ENCODE measurements around the gene KIAA0825. TPM values are rescaled to one million over a fixed set of nuclear protein-coding genes. Genes with fewer than 3 reads are reported as not detected.

KIAA0825 gene
- total RNA-seq, 1 experiment from 2014 or later, result 0.07 TPM

DNA sequence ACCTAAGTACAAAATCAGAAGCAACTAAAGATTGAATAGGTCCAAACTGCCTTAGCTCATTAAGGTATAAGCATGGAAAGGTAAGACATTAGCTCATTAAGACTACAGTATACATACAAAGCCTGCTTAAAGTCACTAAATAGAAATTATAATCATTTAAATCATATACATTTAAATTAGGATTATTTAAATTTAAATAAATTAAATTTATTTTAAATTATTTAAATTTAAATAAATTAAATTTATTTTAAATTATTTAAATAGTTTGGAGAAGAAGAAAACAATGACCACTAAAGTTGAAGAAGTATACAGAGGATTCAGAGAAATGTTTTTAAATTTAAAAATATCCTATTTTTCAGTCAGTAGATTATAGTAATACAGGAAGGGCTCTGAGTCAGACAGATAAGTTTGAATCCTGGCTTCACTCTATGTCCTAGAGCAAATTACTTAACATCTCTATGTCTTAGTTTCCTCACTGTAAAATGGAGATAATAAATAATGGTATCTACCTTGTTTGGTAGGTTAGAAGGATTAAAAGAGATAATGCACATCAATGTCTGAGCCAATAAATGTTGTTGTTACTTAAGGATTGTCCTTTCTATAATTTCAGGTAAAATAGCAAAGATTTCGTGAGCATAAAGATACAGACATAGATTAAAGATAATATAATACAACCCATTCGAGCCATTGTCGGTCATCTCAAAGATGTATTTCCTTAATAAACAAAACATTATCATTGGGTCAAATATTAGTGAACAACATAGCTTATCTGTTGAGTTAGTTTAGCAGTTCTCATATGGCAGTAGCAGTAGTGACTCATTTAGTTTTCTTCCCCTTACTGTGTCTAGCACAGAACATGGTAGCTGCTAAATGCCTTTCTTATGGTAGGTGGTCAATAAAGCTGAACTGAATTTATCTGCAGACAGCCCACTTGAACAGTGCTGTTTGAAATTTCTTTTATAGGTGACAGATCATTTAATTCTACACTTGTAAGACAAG, 100.6 kb downstream of the KIAA0825 start:
- POLR2A ChIA-PET (ENCODE audit: unreplicated experiment), result interaction anchor here (0.5 kb wide), 1 partner anchor 279 kb away, joined by 3 read pairs; no protein-coding TSS in a partner anchor

DNA sequence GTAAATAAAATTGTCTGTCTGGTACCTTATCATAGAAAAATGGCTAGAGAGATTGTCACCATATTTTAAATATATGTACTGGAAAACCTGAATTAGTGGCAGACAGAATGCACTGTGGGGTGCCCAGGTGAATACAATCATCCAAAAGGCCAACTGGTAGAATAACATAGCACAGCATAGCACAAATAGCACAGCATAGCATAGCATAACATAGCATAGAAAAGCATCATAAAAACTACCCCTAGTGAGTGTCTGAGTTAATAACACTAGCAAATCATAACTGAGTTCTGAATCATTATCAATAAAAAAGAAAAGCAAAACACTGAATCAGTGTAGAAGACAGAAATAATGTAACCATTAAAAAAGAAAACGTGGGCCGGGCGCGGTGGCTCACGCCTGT, 102.3 kb downstream of the KIAA0825 start:
- Histone ChIP-seq H3K4me3 (ENCODE audit: low read length) (no peak overlapping the region), H3K4me1 (ENCODE audit: insufficient read depth, low read length) (no peaks in the 10 kb centered on the region), H3K9me2 (replicated peaks; ENCODE audit: low read length) (no peaks in the 10 kb centered on the region), H3K4me2 (ENCODE audit: low read length) (no peak overlapping the region), H3K36me3 (ENCODE audit: low read depth, low read length) (no peaks in the 10 kb centered on the region), H3K9ac (ENCODE audit: low read length) (no peak overlapping the region), H3K27ac (ENCODE audit: low read length) (no peak overlapping the region), H3F3A (ENCODE audit: low read length, unreplicated experiment) (no peaks in the 10 kb centered on the region), H3K27me3 (ENCODE audit: low read length) (no peaks in the 10 kb centered on the region), H4K20me1 (ENCODE audit: low read length) (no peaks in the 10 kb centered on the region), H2AFZ (ENCODE audit: low read length) (no peak overlapping the region), H3K79me2 (ENCODE audit: low read length) (no peaks in the 10 kb centered on the region), H3K9me3 (ENCODE audit: low read length) (no peaks in the 10 kb centered on the region)
- no peak for TF ChIP-seq EZH2 (IDR thresholded peaks at IDR 0.05; ENCODE audit: low read length, unreplicated experiment)
- TF ChIP-seq, protein P1, sequence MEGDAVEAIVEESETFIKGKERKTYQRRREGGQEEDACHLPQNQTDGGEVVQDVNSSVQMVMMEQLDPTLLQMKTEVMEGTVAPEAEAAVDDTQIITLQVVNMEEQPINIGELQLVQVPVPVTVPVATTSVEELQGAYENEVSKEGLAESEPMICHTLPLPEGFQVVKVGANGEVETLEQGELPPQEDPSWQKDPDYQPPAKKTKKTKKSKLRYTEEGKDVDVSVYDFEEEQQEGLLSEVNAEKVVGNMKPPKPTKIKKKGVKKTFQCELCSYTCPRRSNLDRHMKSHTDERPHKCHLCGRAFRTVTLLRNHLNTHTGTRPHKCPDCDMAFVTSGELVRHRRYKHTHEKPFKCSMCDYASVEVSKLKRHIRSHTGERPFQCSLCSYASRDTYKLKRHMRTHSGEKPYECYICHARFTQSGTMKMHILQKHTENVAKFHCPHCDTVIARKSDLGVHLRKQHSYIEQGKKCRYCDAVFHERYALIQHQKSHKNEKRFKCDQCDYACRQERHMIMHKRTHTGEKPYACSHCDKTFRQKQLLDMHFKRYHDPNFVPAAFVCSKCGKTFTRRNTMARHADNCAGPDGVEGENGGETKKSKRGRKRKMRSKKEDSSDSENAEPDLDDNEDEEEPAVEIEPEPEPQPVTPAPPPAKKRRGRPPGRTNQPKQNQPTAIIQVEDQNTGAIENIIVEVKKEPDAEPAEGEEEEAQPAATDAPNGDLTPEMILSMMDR (conservative IDR thresholded peaks at IDR 0.05; ENCODE audit: low read depth, low read length), result no peak
- no peak for TF ChIP-seq EZH2phosphoT487 (IDR thresholded peaks at IDR 0.05; ENCODE audit: borderline replicate concordance, low read length)
- DNase-seq (no peak), ATAC-seq (no peak; the same call in 1 of the 2 replicates)
- BruUV-seq (replicated peaks), result no TSS peak
- ChIA-PET CTCF (no interaction called here), POLR2A (ENCODE audit: unreplicated experiment) (no interaction called here)
- intact Hi-C loops (cut with micrococcal nuclease), result no loop called here

More for the DNA sequence above, 100.6 kb downstream of the KIAA0825 start:
- Histone ChIP-seq H3K4me3 (ENCODE audit: low read length) (no peak overlapping the region), H3K9me3 (ENCODE audit: low read length) (no peaks in the 10 kb centered on the region), H3K79me2 (ENCODE audit: low read length) (no peaks in the 10 kb centered on the region), H3K4me1 (ENCODE audit: insufficient read depth, low read length) (peaks cover 13% of the 10 kb centered on the region), H3K9ac (ENCODE audit: low read length) (no peak overlapping the region), H3K27me3 (ENCODE audit: low read length) (no peaks in the 10 kb centered on the region), H3K4me2 (ENCODE audit: low read length) (no peak overlapping the region), H3K27ac (ENCODE audit: low read length) (no peak overlapping the region), H3K9me2 (replicated peaks; ENCODE audit: low read length) (no peaks in the 10 kb centered on the region), H2AFZ (ENCODE audit: low read length) (no peak overlapping the region), H3K36me3 (ENCODE audit: low read depth, low read length) (no peaks in the 10 kb centered on the region), H3F3A (ENCODE audit: low read length, unreplicated experiment) (no peaks in the 10 kb centered on the region), H4K20me1 (ENCODE audit: low read length) (no peaks in the 10 kb centered on the region)
- BruUV-seq (replicated peaks), result no TSS peak
- CTCF ChIA-PET, result no interaction called here
- TF ChIP-seq, protein P1 (conservative IDR thresholded peaks at IDR 0.05; ENCODE audit: low read depth, low read length), result no peak
- TF ChIP-seq EZH2 (IDR thresholded peaks at IDR 0.05; ENCODE audit: low read length, unreplicated experiment), result no peak
- TF ChIP-seq EZH2phosphoT487 (IDR thresholded peaks at IDR 0.05; ENCODE audit: borderline replicate concordance, low read length), result no peak
- intact Hi-C loops (cut with micrococcal nuclease), result no loop called here
- DNase-seq, result no peak
- ATAC-seq, result no peak

All from PC-3 (cell line).